GM12878 (cell line): ENCODE results near the gene USP21. TPM values are rescaled to one million over a fixed set of nuclear protein-coding genes. Genes with fewer than 3 reads are reported as not detected.

Experiments used
- ATAC-seq: fragments of 200-7000 bp; cut with Tn5 transposase; 3 replicates; pipeline ENCODE4 v1.9.1; 2020; ENCODE audit warnings: mild to moderate bottlenecking, moderate library complexity
- BruUV-seq: library from RNA; stranded (reverse); fragments of 400-500 nt; replicated peaks from 2 replicates; lab custom pipeline; 2021; lab: Mats Ljungman, UMichigan
- CTCF ChIA-PET: fragments of 300-600 bp; sonication (Branson Sonifier 250); formaldehyde crosslinking; extraction: SDS; loops from one replicate; lab custom pipeline; 2021; ENCODE audit warnings: inconsistent platforms; lab: Yijun Ruan, JAX
- POLR2A ChIA-PET: fragments of 350-600 bp; formaldehyde crosslinking; extraction: SDS; loops from one replicate; lab custom pipeline; 2021; ENCODE audit warnings: inconsistent platforms; lab: Charles Lee
- RAD21 ChIA-PET: fragments of 300-600 bp; sonication (Branson Sonifier 250); formaldehyde crosslinking; loops from one replicate; lab custom pipeline; 2023; ENCODE audit warnings: antibody characterized with exemption; ENCODE audit not compliant: unreplicated experiment; lab: Charles Lee
- SMC1A ChIA-PET: fragments of 300-600 bp; sonication (Branson Sonifier 250); formaldehyde crosslinking; loops from one replicate; lab custom pipeline; 2023; ENCODE audit not compliant: unreplicated experiment, uncharacterized antibody; lab: Charles Lee
- DNase-seq: peaks from one replicate; pipeline ENCODE4 v3.0.0-alpha.2; 2011; ENCODE audit warnings: low read depth, low spot score
- FAIRE-seq: peaks from 3 replicates; lab custom pipeline; 2011; peaks lifted over from hg19 to GRCh38; lab: Jason Lieb, UNC
- H2AFZ ChIP-seq: 2 replicates; pipeline ENCODE4 v1.6.0; 2011; ENCODE audit warnings: low read depth, low read length, control low read depth; ENCODE audit not compliant: control insufficient read depth
- H3K27ac ChIP-seq: 2 replicates; pipeline ENCODE4 v1.5.1; 2011; ENCODE audit warnings: control low read depth; ENCODE audit not compliant: control insufficient read depth, insufficient read depth
- H3K27me3 ChIP-seq, 2 experiments: replicated peaks in 1 of 2; 2 replicates each; pipeline versions ENCODE4 v1.6.0 to v1.6.1; 2011; ENCODE audit warnings: low read length in 1 of 2; ENCODE audit not compliant: control insufficient read depth in 2 of 2, insufficient read depth in 2 of 2
- H3K36me3 ChIP-seq, 2 experiments: 2 replicates each; pipeline ENCODE4 v1.5.1; 2011; ENCODE audit warnings: low read length in 1 of 2; ENCODE audit not compliant: control insufficient read depth in 2 of 2, insufficient read depth in 2 of 2
- H3K4me1 ChIP-seq: 2 replicates; pipeline ENCODE4 v1.6.1; 2011; ENCODE audit warnings: mild to moderate bottlenecking, low read length, moderate library complexity, mixed read lengths; ENCODE audit not compliant: control insufficient read depth, insufficient read depth
- H3K4me2 ChIP-seq: 2 replicates; pipeline ENCODE4 v1.6.0; 2011; ENCODE audit warnings: control low read depth; ENCODE audit not compliant: control insufficient read depth, insufficient read depth
- H3K4me3 ChIP-seq: fragments of 200-600 bp; sonication (generic); 2 replicates; pipeline ENCODE4 v1.5.1; 2016
- H3K79me2 ChIP-seq: 2 replicates; pipeline ENCODE4 v1.6.0; 2011; ENCODE audit warnings: low read length; ENCODE audit not compliant: control insufficient read depth, insufficient read depth
- H3K9ac ChIP-seq: 2 replicates; pipeline ENCODE4 v1.8.0; 2011; ENCODE audit warnings: low read length, control low read depth, mixed read lengths; ENCODE audit not compliant: control insufficient read depth, insufficient read depth
- H3K9me3 ChIP-seq: replicated peaks from 3 replicates; pipeline ENCODE4 v1.5.1; 2011; ENCODE audit warnings: mild to moderate bottlenecking, low read length; ENCODE audit not compliant: control insufficient read depth, insufficient read depth
- H4K20me1 ChIP-seq: 2 replicates; pipeline ENCODE4 v1.6.0; 2011; ENCODE audit not compliant: control insufficient read depth, insufficient read depth
- BCL11A ChIP-seq: IDR thresholded peaks from 2 replicates; pipeline ENCODE4 v1.6.1; 2011; ENCODE audit warnings: low read depth, low read length
- GABPA ChIP-seq: IDR thresholded peaks from 2 replicates; pipeline ENCODE4 v1.6.1; 2014; ENCODE audit warnings: antibody characterized with exemption, low read depth, mild to moderate bottlenecking, inconsistent platforms
- NFXL1 ChIP-seq: fragments of 450-650 bp; IDR thresholded peaks from 2 replicates; pipeline ENCODE4 v1.6.1; 2017; ENCODE audit warnings: antibody characterized with exemption, mild to moderate bottlenecking, borderline replicate concordance
- POLR2AphosphoS2 ChIP-seq: IDR thresholded peaks from 2 replicates; pipeline ENCODE4 v1.6.1; 2011; ENCODE audit warnings: low read depth, mild to moderate bottlenecking, low read length, improper control_type of control experiment, moderate library complexity
- POLR2AphosphoS5 ChIP-seq: IDR thresholded peaks from 2 replicates; pipeline ENCODE4 v1.6.1; 2011; ENCODE audit warnings: mild to moderate bottlenecking, low read length, inconsistent platforms
- RCOR1 ChIP-seq: conservative IDR thresholded peaks from 2 replicates; pipeline ENCODE4 v1.6.1; 2012; ENCODE audit warnings: low read depth, low read length, improper control_type of control experiment
- STAT3 ChIP-seq: IDR thresholded peaks from 2 replicates; pipeline ENCODE4 v1.6.1; 2011; ENCODE audit warnings: low read depth, low read length, improper control_type of control experiment
- ZNF207 ChIP-seq: fragments of 450-650 bp; IDR thresholded peaks from 2 replicates; pipeline ENCODE4 v1.6.1; 2014; ENCODE audit warnings: antibody characterized with exemption, mild to moderate bottlenecking, borderline replicate concordance
- WGBS: methylation state at CpG from one replicate; pipeline ENCODE4 v1.1.6; 2016; ENCODE audit warnings: low lambda C conversion rate; ENCODE audit not compliant: insufficient replicate concordance, insufficient coverage; ENCODE audit errors: missing lambda C conversion rate; 5-methylcytosine and 5-hydroxymethylcytosine counted together
- in situ Hi-C: fragments of 300-500 bp; cut with MboI; formaldehyde crosslinking; loops from 9 replicates; pipeline ENCODE4 v1.14.3; 2018; ENCODE audit warnings: mixed read lengths
- intact Hi-C: fragments of 100-400 bp; cut with micrococcal nuclease; formaldehyde crosslinking; loops from one replicate; pipeline ENCODE4 v1.14.2; 2022; ENCODE audit not compliant: unreplicated experiment
- polyA plus RNA-seq, 11 experiments: library from polyadenylated mRNA; depleted of rRNA in 4 of 11; unstranded in 6 of 11; stranded (reverse) in 5 of 11; fragments of >200 nt; fragmentation: Nextera tagmentation in 4 of 11; fragmentation: Illumina TruSeq in 1 of 11; extraction: Ambion mirVana in 4 of 11; extraction: Trizol in 1 of 11; gene quantifications; 1 replicate in 1 of 11; 2 replicates in 10 of 11; pipeline versions ENCODE4 v1.2.1 to v1.2.3, GENCODE V29; 2011 to 2016; ENCODE audit warnings: inconsistent platforms in 2 of 11, missing spikeins in 2 of 11, low read depth in 1 of 11
- total RNA-seq, 4 experiments: library from RNA; depleted of rRNA in 3 of 4; stranded (reverse); fragments of >200 nt in 3 of 4; fragmentation: Illumina TruSeq in 1 of 4; extraction: Trizol in 1 of 4; gene quantifications; 2 replicates each; pipeline versions ENCODE4 v1.2.1 to v1.2.3, GENCODE V29; 2013 to 2021
- TF ChIP-seq, protein P1 (sequence below): IDR thresholded peaks from 2 replicates; pipeline ENCODE4 v1.6.1; 2012; ENCODE audit warnings: low read depth, low read length, improper control_type of control experiment
- TF ChIP-seq, protein P2 (sequence below): fragments of 450-650 bp; formaldehyde crosslinking; IDR thresholded peaks from 2 replicates; pipeline ENCODE4 v1.4.0; 2020; ENCODE audit warnings: mild to moderate bottlenecking, moderate library complexity

Gene USP21
- total and polyA plus RNA-seq, 10 of the 15 experiments (the other 5 are each of a cell fraction or from before 2014, with no cell fraction given) = 3.2 to 28.6 (median 16.6) TPM

GRCh38 chr1:161198897-161199431 is 39.7 kb downstream of the USP21 start, which contains the start of gene ADAMTS4:
ADAMTS4 (minus strand) TSS chr1:161199054; CDS start chr1:161198627, 427 bp downstream.
- WGBS = 71% methylated on average over 11 of the region's 11 CpGs
- no peak for FAIRE-seq
- in situ Hi-C loops = loop anchor here (10.0 kb wide), 1 partner anchor 546 kb away; the partner anchor contains the start of gene DUSP12
- no peak for DNase-seq
- no peaks in the 10 kb centered on the region for H3K9me3 ChIP-seq
- no peak for ATAC-seq
- no peak within 1 kb of the TSS for H3K4me3 ChIP-seq
- ChIA-PET RAD21 (interaction anchor here (1.4 to 1.6 kb wide), 2 partner anchors 18 to 26 kb away, joined by 5 read pairs; partner anchors contain the start of gene TOMM40L), SMC1A (no interaction called here), POLR2A (no interaction called here), CTCF (interaction anchor here (0.6 to 1.2 kb wide), 5 partner anchors 9 to 367 kb away, joined by 3 read pairs; partner anchors contain the start of gene TOMM40L)
- intact Hi-C loops = no loop called here
- no peak within 1 kb of the TSS for H3K4me2 ChIP-seq
- no peak within 1 kb of the TSS for H2AFZ ChIP-seq
- peaks cover 36% of the 10 kb centered on the region for H3K4me1 ChIP-seq
- TF ChIP-seq GABPA = no peak
- no peak for TF ChIP-seq BCL11A
- no peak for TF ChIP-seq POLR2AphosphoS5
- no peak for TF ChIP-seq NFXL1
- H4K20me1 ChIP-seq = no peaks in the 10 kb centered on the region
- H3K9ac ChIP-seq = no peak within 1 kb of the TSS
- H3K79me2 ChIP-seq = peaks cover 20% of the 10 kb centered on the region
- BruUV-seq = no TSS peak
- H3K27me3 ChIP-seq = no peaks in the 10 kb centered on the region
- no peaks in the 10 kb centered on the region for H3K36me3 ChIP-seq
- H3K27ac ChIP-seq = no peak within 1 kb of the TSS

GRCh38 chr1:161199506-161200139 is 40.3 kb downstream of the USP21 start:
- Histone ChIP-seq H3K36me3 (no peaks in the 10 kb centered on the region), H3K9ac (no peak overlapping the region), H3K4me1 (peaks cover 32% of the 10 kb centered on the region), H3K79me2 (peaks cover 20% of the 10 kb centered on the region), H3K9me3 (no peaks in the 10 kb centered on the region), H3K4me2 (no peak overlapping the region), H2AFZ (no peak overlapping the region), H3K4me3 (no peak overlapping the region), H3K27ac (no peak overlapping the region), H4K20me1 (no peaks in the 10 kb centered on the region), H3K27me3 (no peaks in the 10 kb centered on the region)
- ATAC-seq = no peak
- 77% methylated on average over 3 of the region's 5 CpGs for WGBS
- RAD21 ChIA-PET = interaction anchor here (1.4 to 1.6 kb wide), 2 partner anchors 18 to 26 kb away, joined by 5 read pairs; partner anchors contain the start of gene TOMM40L
- BruUV-seq = no TSS peak
- POLR2A ChIA-PET = interaction anchor here (0.5 kb wide), 1 partner anchor 18 kb away, joined by 5 read pairs; no protein-coding TSS in a partner anchor
- in situ Hi-C loops = loop anchor here (10.0 kb wide), 1 partner anchor 545 kb away; the partner anchor contains the start of gene DUSP12
- SMC1A ChIA-PET = no interaction called here
- intact Hi-C loops = no loop called here
- CTCF ChIA-PET = interaction anchor here (0.6 to 0.7 kb wide), 3 partner anchors 10 to 368 kb away, joined by 3 read pairs; partner anchors contain the start of gene TOMM40L
- no peak for FAIRE-seq
- no peak for DNase-seq
- TF ChIP-seq STAT3 (no peak), POLR2AphosphoS5 (no peak), RCOR1 (no peak), POLR2AphosphoS2 (no peak), ZNF207 (no peak)
- TF ChIP-seq, protein P1, sequence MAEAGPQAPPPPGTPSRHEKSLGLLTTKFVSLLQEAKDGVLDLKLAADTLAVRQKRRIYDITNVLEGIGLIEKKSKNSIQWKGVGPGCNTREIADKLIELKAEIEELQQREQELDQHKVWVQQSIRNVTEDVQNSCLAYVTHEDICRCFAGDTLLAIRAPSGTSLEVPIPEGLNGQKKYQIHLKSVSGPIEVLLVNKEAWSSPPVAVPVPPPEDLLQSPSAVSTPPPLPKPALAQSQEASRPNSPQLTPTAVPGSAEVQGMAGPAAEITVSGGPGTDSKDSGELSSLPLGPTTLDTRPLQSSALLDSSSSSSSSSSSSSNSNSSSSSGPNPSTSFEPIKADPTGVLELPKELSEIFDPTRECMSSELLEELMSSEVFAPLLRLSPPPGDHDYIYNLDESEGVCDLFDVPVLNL = no peak
- TF ChIP-seq, protein P2, sequence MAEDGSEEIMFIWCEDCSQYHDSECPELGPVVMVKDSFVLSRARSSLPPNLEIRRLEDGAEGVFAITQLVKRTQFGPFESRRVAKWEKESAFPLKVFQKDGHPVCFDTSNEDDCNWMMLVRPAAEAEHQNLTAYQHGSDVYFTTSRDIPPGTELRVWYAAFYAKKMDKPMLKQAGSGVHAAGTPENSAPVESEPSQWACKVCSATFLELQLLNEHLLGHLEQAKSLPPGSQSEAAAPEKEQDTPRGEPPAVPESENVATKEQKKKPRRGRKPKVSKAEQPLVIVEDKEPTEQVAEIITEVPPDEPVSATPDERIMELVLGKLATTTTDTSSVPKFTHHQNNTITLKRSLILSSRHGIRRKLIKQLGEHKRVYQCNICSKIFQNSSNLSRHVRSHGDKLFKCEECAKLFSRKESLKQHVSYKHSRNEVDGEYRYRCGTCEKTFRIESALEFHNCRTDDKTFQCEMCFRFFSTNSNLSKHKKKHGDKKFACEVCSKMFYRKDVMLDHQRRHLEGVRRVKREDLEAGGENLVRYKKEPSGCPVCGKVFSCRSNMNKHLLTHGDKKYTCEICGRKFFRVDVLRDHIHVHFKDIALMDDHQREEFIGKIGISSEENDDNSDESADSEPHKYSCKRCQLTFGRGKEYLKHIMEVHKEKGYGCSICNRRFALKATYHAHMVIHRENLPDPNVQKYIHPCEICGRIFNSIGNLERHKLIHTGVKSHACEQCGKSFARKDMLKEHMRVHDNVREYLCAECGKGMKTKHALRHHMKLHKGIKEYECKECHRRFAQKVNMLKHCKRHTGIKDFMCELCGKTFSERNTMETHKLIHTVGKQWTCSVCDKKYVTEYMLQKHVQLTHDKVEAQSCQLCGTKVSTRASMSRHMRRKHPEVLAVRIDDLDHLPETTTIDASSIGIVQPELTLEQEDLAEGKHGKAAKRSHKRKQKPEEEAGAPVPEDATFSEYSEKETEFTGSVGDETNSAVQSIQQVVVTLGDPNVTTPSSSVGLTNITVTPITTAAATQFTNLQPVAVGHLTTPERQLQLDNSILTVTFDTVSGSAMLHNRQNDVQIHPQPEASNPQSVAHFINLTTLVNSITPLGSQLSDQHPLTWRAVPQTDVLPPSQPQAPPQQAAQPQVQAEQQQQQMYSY (CRISPR knock-in tag) = no peak
